ENCODE results near the gene CCNG2. TPM values are rescaled to one million over a fixed set of nuclear protein-coding genes. Genes with fewer than 3 reads are reported as not detected.

CCNG2 gene
- total and polyA plus RNA-seq, 10 of the 15 experiments (the other 5 are each of a cell fraction or from before 2014, with no cell fraction given): 1.9 to 70.6 (median 5.9) TPM

- TF ChIP-seq PRDM15 (CRISPR knock-in tag; IDR thresholded peaks at IDR 0.05) (no peak), BCL11A (IDR thresholded peaks at IDR 0.05; ENCODE audit: low read depth, low read length) (no peak), NRF1 (conservative IDR thresholded peaks at IDR 0.05; ENCODE audit: low read depth, low read length) (peak; percentile 81), ASH2L (IDR thresholded peaks at IDR 0.05; ENCODE audit: borderline replicate concordance, low read depth) (no peak), CEBPB (IDR thresholded peaks at IDR 0.05; ENCODE audit: borderline replicate concordance in 1 of 2, low read depth in 2 of 2, low read length in 2 of 2) (peak in 1 of 2 experiments; percentile 43; a peak in 1 of 4 replicates), FOS (IDR thresholded peaks at IDR 0.05; ENCODE audit: borderline replicate concordance, extremely low read depth, insufficient read length) (peak; percentile 74), ATF7 (IDR thresholded peaks at IDR 0.05; ENCODE audit: low read depth) (no peak), PML (IDR thresholded peaks at IDR 0.05; ENCODE audit: low read length) (no peak; the same call in 1 of the 2 replicates), TBL1XR1 (IDR thresholded peaks at IDR 0.05; ENCODE audit: low read depth, low read length) (no peak), PKNOX1 (IDR thresholded peaks at IDR 0.05) (peak; percentile 87), KDM1A (IDR thresholded peaks at IDR 0.05; ENCODE audit: borderline replicate concordance) (no peak), RFX5 (IDR thresholded peaks at IDR 0.05; ENCODE audit: low read depth, low read length) (peak; percentile 99), SREBF2 (IDR thresholded peaks at IDR 0.05; ENCODE audit: low read length) (no peak), POU2F2 (IDR thresholded peaks at IDR 0.05; ENCODE audit: borderline replicate concordance, low read depth, low read length) (no peak), STAT1 (conservative IDR thresholded peaks at IDR 0.05) (no peak), MXI1 (IDR thresholded peaks at IDR 0.05; ENCODE audit: low read depth, low read length) (no peak), WRNIP1 (IDR thresholded peaks at IDR 0.05; ENCODE audit: borderline replicate concordance, low read depth, low read length) (no peak), RUNX3 (IDR thresholded peaks at IDR 0.05; ENCODE audit: low read length) (no peak), E2F4 (IDR thresholded peaks at IDR 0.05; ENCODE audit: low read depth, low read length) (peak; percentile 96), ATF2 (IDR thresholded peaks at IDR 0.05; ENCODE audit: low read length) (no peak), SMC3 (IDR thresholded peaks at IDR 0.05; ENCODE audit: borderline replicate concordance, low read length) (no peak), IRF3 (IDR thresholded peaks at IDR 0.05) (peak; percentile 66), SIN3A (IDR thresholded peaks at IDR 0.05; ENCODE audit: low read depth, low read length) (no peak)
Observed at GRCh38 chr4:77156533-77156911, 485 bp upstream of the CCNG2 start (continued).

All from GM12878 (cell line).